Esophagus muscularis mucosa (tissue), 3 donors: Measurements from ENCODE around the gene CDX1.

Experiments
- CTCF ChIP-seq, 3 experiments: fragments of 200-600 bp in 2 of 3; fragments of 450-650 bp in 1 of 3; sonication (generic) in 2 of 3; IDR thresholded peaks; one replicate each; pipeline ENCODE4 v1.5.1; 2017 to 2019; ENCODE audit warnings: antibody characterized with exemption in 3 of 3, mild to moderate bottlenecking in 2 of 3, moderate library complexity in 1 of 3
- EP300 ChIP-seq: sonication (generic); formaldehyde crosslinking; IDR thresholded peaks from one replicate; pipeline ENCODE4 v1.6.1; 2017; ENCODE audit warnings: antibody characterized with exemption

- no peak for TF ChIP-seq EP300
- TF ChIP-seq CTCF (IDR thresholded peaks at IDR 0.05) = no peak
These were observed 46.5 kb upstream of the CDX1 start for GRCh38 chr5:150120062-150120441.
